HEK293 (cell line): ENCODE measurements around the gene POTEE.
"Not testable (repeated sequence)": the region's sequence is repeated elsewhere in the genome, so short reads cannot be mapped to it uniquely, and the experiment has no call there.

ENCODE experiments used
- CTCF ChIA-PET: fragments of 350-600 bp; formaldehyde crosslinking; extraction: SDS; loops from one replicate; lab custom pipeline; 2021; ENCODE audit warnings: antibody characterized with exemption; lab: Yijun Ruan, JAX
- POLR2A ChIA-PET: fragments of 300-600 bp; formaldehyde crosslinking; extraction: SDS; loops from one replicate; lab custom pipeline; 2020; ENCODE audit warnings: antibody characterized with exemption, inconsistent platforms; lab: Yijun Ruan, JAX
- H3K27ac ChIP-seq: fragments of 200-500 bp; sonication (Bioruptor generic); 2 replicates; pipeline ENCODE4 v1.5.1; 2014; ENCODE audit warnings: low read depth, low read length, control low read depth, inconsistent platforms; ENCODE audit errors: extremely low read depth
- H3K36me3 ChIP-seq, 2 experiments: fragments of 200-500 bp in 1 of 2; sonication (Bioruptor generic) in 1 of 2; 1 replicate in 1 of 2; 2 replicates in 1 of 2; pipeline ENCODE4 v1.5.1; 2014 to 2017; ENCODE audit warnings: inconsistent platforms in 2 of 2, low read length in 2 of 2; ENCODE audit not compliant: control insufficient read depth in 2 of 2, insufficient read depth in 1 of 2
- H3K4me1 ChIP-seq: fragments of 200-500 bp; sonication (Bioruptor generic); 2 replicates; pipeline ENCODE4 v1.5.1; 2014; ENCODE audit warnings: mild to moderate bottlenecking, low read length, inconsistent platforms; ENCODE audit not compliant: control insufficient read depth, insufficient read depth
- H3K4me3 ChIP-seq: 2 replicates; pipeline ENCODE4 v1.5.1; 2011; ENCODE audit warnings: low read depth, mild to moderate bottlenecking, control low read depth, low read length, moderate library complexity
- H3K9me3 ChIP-seq: fragments of 200-500 bp; sonication (Bioruptor generic); 2 replicates; pipeline ENCODE4 v1.5.1; 2014; ENCODE audit warnings: low read depth, low read length, inconsistent platforms; ENCODE audit not compliant: control insufficient read depth, insufficient read depth
- REST ChIP-seq: fragments of 450-650 bp; formaldehyde crosslinking; IDR thresholded peaks from 2 replicates; pipeline ENCODE4 v1.5.1; 2016; ENCODE audit warnings: missing biosample characterization, missing genetic modification characterization
- ZBTB11 ChIP-seq: fragments of 450-650 bp; formaldehyde crosslinking; conservative IDR thresholded peaks from 2 replicates; pipeline ENCODE4 v1.5.1; 2016; ENCODE audit warnings: low read depth, missing biosample characterization, missing genetic modification characterization
- ZBTB8A ChIP-seq: fragments of 450-650 bp; formaldehyde crosslinking; IDR thresholded peaks from 2 replicates; pipeline ENCODE4 v1.5.1; 2016; ENCODE audit warnings: missing biosample characterization, missing genetic modification characterization
- ZNF140 ChIP-seq: fragments of 450-650 bp; formaldehyde crosslinking; IDR thresholded peaks from 2 replicates; pipeline ENCODE4 v1.5.1; 2016; ENCODE audit warnings: missing biosample characterization, missing genetic modification characterization
- ZNF202 ChIP-seq: fragments of 450-650 bp; formaldehyde crosslinking; IDR thresholded peaks from 2 replicates; pipeline ENCODE4 v1.5.1; 2016; ENCODE audit warnings: missing biosample characterization, missing genetic modification characterization, borderline replicate concordance
- ZNF354C ChIP-seq: fragments of 450-650 bp; formaldehyde crosslinking; IDR thresholded peaks from 2 replicates; pipeline ENCODE4 v1.5.1; 2016; ENCODE audit warnings: missing biosample characterization, missing genetic modification characterization, low read depth, borderline replicate concordance
- ZNF394 ChIP-seq: fragments of 450-650 bp; formaldehyde crosslinking; IDR thresholded peaks from 2 replicates; pipeline ENCODE4 v1.5.1; 2016; ENCODE audit warnings: missing biosample characterization, missing genetic modification characterization, mild to moderate bottlenecking, moderate library complexity, borderline replicate concordance
- ZNF426 ChIP-seq: fragments of 450-650 bp; formaldehyde crosslinking; IDR thresholded peaks from 2 replicates; pipeline ENCODE4 v1.5.1; 2017; ENCODE audit warnings: missing biosample characterization, missing genetic modification characterization, mild to moderate bottlenecking, inconsistent platforms, moderate library complexity
- ZNF433 ChIP-seq: fragments of 450-650 bp; formaldehyde crosslinking; IDR thresholded peaks from 2 replicates; pipeline ENCODE4 v1.5.1; 2016; ENCODE audit warnings: missing biosample characterization, missing genetic modification characterization, low read depth
- ZNF510 ChIP-seq: fragments of 450-650 bp; formaldehyde crosslinking; IDR thresholded peaks from 2 replicates; pipeline ENCODE4 v1.5.1; 2018; ENCODE audit warnings: mild to moderate bottlenecking, missing genetic modification characterization, missing biosample characterization; ENCODE audit not compliant: insufficient replicate concordance
- ZNF518A ChIP-seq: fragments of 450-650 bp; formaldehyde crosslinking; conservative IDR thresholded peaks from 2 replicates; pipeline ENCODE4 v1.5.1; 2016; ENCODE audit warnings: low read depth, missing biosample characterization, missing genetic modification characterization
- ZNF555 ChIP-seq: fragments of 450-650 bp; formaldehyde crosslinking; conservative IDR thresholded peaks from 2 replicates; pipeline ENCODE4 v1.5.1; 2017; ENCODE audit warnings: missing biosample characterization, mild to moderate bottlenecking, missing genetic modification characterization, inconsistent platforms
- ZNF623 ChIP-seq: fragments of 450-650 bp; formaldehyde crosslinking; IDR thresholded peaks from 2 replicates; pipeline ENCODE4 v1.5.1; 2016; ENCODE audit warnings: missing biosample characterization, missing genetic modification characterization
- ZNF654 ChIP-seq: fragments of 450-650 bp; formaldehyde crosslinking; IDR thresholded peaks from 2 replicates; pipeline ENCODE4 v1.5.1; 2016; ENCODE audit warnings: low read depth, missing biosample characterization, missing genetic modification characterization

Gene POTEE

GRCh38 chr2:131209030-131209772, at the start of gene POTEE:
Gene POTEE, plus strand, starts transcription at chr2:131209536. Its CDS starts 8,867 bp downstream, at chr2:131218403.
- H3K4me3 ChIP-seq, CTCF ChIA-PET, H3K4me1 ChIP-seq, H3K27ac ChIP-seq, POLR2A ChIA-PET, H3K36me3 ChIP-seq, H3K9me3 ChIP-seq: not testable (repeated sequence)

- POLR2A ChIA-PET, H3K4me3 ChIP-seq, H3K27ac ChIP-seq, H3K9me3 ChIP-seq, H3K36me3 ChIP-seq, H3K4me1 ChIP-seq: not testable (repeated sequence)
- CTCF ChIA-PET, result interaction anchor here (0.6 kb wide), 2 partner anchors 194 to 427 kb away, joined by 4 read pairs; no protein-coding TSS in a partner anchor
- TF ChIP-seq ZNF623 (peak; percentile 41; the same call in 1 of the 2 replicates), ZBTB11 (tag by site-specific recombination) (peak; percentile 58), ZNF394 (peak; percentile 71; the same call in 1 of the 2 replicates), ZNF354C (0 out of 2 replicates have a peak, but pooled peaks have one; percentile 55), ZNF433 (tag by site-specific recombination) (peak; percentile 44; the same call in 1 of the 2 replicates), REST (tag by site-specific recombination) (peak; percentile 49; the same call in 1 of the 2 replicates), ZBTB8A (0 out of 2 replicates have a peak, but pooled peaks have one; percentile 39), ZNF510 (tag by site-specific recombination) (peak; percentile 62), ZNF555 (tag by site-specific recombination) (peak; percentile 37), ZNF426 (tag by site-specific recombination) (peak; percentile 58), ZNF140 (peak; percentile 70; the same call in 1 of the 2 replicates), ZNF202 (tag by site-specific recombination) (peak; percentile 60; the same call in 1 of the 2 replicates), ZNF518A (tag by site-specific recombination) (peak; percentile 77), ZNF654 (tag by site-specific recombination) (0 out of 2 replicates have a peak, but pooled peaks have one; percentile 14)
- TF ChIP-seq, all 188 proteins: peak for 14; not testable (repeated sequence) for 174
Observed at GRCh38 chr2:131165562-131165961, 43.8 kb upstream of the POTEE start.
